Measurements from ENCODE around the gene VRK2. TPM values are rescaled to one million over a fixed set of nuclear protein-coding genes. Genes with fewer than 3 reads are reported as not detected.
"Not testable (repeated sequence)": the region's sequence is repeated elsewhere in the genome, so short reads cannot be mapped to it uniquely, and the experiment has no call there.

VRK2 gene
- total and polyA plus RNA-seq, 4 donors, result 10.1 to 22.3 (median 16.5) TPM

DNA sequence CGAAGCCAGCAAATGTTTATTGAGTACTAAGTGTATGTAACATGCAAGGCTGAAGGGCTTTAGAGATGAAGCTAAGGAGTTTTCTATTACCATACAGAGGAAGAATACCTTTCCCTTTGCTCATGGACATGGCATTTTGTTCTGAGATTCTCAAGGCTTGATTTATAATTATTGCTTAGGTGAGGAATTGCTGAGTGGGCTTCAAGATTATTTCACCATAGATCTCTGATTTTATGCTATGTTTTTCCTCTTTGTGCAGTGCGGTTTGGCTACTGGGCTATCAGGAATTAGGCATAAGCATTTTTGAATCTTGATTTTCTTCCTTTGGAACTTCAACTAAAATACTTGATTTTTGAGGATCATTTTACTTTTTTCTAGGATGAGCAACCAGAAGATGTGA lies 42.5 kb downstream of the VRK2 start:
- H3K9me3 ChIP-seq (ENCODE audit: control insufficient read depth, low read length), result no peaks in the 10 kb centered on the region
- H3K27me3 ChIP-seq (ENCODE audit: control insufficient read depth in 1 of 2, insufficient read depth in 2 of 2, low read length in 1 of 2), result no peaks in the 10 kb centered on the region
- 85 to 89% methylated on average over 2 of the region's 2 CpGs for WGBS, 2 donors
- DNase-seq (no peak), ATAC-seq (ENCODE audit: low FRiP score) (no peak)
- H3K4me1 ChIP-seq (ENCODE audit: control insufficient read depth in 1 of 2, insufficient read depth in 2 of 2, low read length in 2 of 2), result no peaks in the 10 kb centered on the region
- no peaks in the 10 kb centered on the region for H3K36me3 ChIP-seq (ENCODE audit: control insufficient read depth in 1 of 2, insufficient read depth in 2 of 2, low read length in 1 of 2)
- no peak overlapping the region for H3K4me3 ChIP-seq (ENCODE audit: low read length in 2 of 2)
- no peak overlapping the region for H3K27ac ChIP-seq (ENCODE audit: low read depth in 1 of 2, low read length in 2 of 2)
- intact Hi-C loops (cut with DNase I), result no loop called here

DNA sequence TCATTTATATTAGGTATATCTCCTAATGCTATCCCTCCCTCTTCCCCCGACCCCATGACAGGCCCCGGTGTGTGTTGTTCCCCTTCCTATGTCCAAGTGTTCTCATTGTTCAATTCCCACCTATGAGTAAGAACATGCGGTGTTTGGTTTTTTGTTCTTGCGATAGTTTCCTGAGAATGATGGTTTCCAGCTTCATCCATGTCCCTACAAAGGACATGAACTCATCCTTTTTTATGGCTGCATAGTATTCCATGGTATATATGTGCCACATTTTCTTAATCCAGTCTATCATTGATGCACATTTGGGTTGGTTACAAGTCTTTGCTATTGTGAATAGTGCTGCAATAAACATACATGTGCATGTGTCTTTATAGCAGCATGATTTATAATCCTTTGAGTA lies 46.2 kb downstream of the VRK2 start:
- DNase-seq; H3K4me1 ChIP-seq (ENCODE audit: control insufficient read depth in 1 of 2, insufficient read depth in 2 of 2, low read length in 2 of 2); H3K27ac ChIP-seq (ENCODE audit: low read depth in 1 of 2, low read length in 2 of 2); H3K4me3 ChIP-seq (ENCODE audit: low read length in 2 of 2); H3K27me3 ChIP-seq (ENCODE audit: control insufficient read depth in 1 of 2, insufficient read depth in 2 of 2, low read length in 1 of 2); H3K9me3 ChIP-seq (ENCODE audit: control insufficient read depth, low read length); H3K36me3 ChIP-seq (ENCODE audit: control insufficient read depth in 1 of 2, insufficient read depth in 2 of 2, low read length in 1 of 2); ATAC-seq (ENCODE audit: low FRiP score); intact Hi-C loops (cut with DNase I): not testable (repeated sequence)
- WGBS, 2 donors, result 97 to 98% methylated on average over 4 of the region's 4 CpGs

DNA sequence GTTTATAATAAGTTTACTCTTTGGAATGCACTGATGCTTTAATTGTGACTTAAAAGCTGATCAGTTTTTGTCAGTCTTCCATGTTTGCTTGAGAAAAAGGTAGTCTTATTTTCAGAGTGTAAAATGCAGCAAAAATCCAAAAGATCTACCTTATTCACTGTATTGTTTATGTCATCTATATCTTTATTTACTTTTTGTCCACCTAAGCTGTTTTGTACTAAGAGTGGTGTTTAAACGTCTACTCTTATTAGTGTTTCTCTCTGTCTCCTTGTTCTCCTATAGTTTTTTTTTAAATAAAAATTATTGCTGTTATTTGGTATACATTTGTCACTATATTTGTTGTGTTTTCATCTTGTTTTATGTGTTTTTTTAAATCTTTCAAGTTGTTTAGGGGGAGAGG lies 50.4 kb downstream of the VRK2 start:
- 85 to 89% methylated on average over 1 of the region's 1 CpG for WGBS, 2 donors

DNA sequence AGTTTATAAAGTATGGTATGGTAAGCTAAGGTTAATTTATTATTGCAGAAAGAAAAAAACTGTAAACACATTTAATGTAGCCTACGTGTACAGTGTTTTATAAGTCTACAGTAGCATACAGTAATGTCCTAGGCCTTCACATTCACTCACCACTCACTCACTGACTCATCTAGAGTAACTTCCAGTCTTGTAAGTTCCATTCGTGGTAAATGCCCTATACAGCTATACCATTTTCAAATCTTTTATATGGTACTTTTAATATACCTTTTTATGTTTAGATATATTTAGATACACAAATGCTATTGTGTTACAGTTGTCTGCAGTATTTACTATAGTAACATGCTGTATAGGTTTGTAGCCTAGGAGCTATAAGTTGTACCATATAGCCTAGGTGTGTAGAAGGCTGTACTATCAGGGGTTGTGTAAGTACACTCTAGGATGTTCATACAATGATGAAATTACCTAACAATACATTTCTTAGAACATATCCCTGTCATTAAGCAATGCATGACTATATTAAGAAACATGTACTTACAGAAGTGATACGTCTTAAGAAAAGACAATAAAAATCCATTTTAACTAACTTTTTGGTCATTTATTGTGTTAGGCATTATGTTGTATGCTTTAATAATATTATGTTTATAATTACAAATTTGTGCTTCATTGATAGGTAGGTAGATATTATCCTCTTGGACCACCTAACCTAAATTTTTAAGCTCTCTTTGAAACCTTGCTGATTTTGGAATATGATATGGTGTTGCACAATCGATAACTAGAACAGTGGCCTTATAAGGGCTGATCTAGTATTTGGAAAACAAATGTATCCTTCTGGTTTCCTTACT lies 51.9 kb downstream of the VRK2 start:
- Histone ChIP-seq H3K27me3 (ENCODE audit: control insufficient read depth in 1 of 2, insufficient read depth in 2 of 2, low read length in 1 of 2) (no peaks in the 10 kb centered on the region), H3K9me3 (ENCODE audit: control insufficient read depth, low read length) (no peaks in the 10 kb centered on the region), H3K36me3 (ENCODE audit: control insufficient read depth in 1 of 2, insufficient read depth in 2 of 2, low read length in 1 of 2) (no peaks in the 10 kb centered on the region), H3K4me1 (ENCODE audit: control insufficient read depth in 1 of 2, insufficient read depth in 2 of 2, low read length in 2 of 2) (no peaks in the 10 kb centered on the region), H3K4me3 (ENCODE audit: low read length in 2 of 2) (no peak overlapping the region), H3K27ac (ENCODE audit: low read depth in 1 of 2, low read length in 2 of 2) (no peak overlapping the region)
- no peak for DNase-seq
- intact Hi-C loops (cut with DNase I), result no loop called here
- WGBS, 2 donors, result 92 to 94% methylated on average over 4 of the region's 4 CpGs
- ATAC-seq (ENCODE audit: low FRiP score), result no peak

More for the DNA sequence above, 50.4 kb downstream of the VRK2 start:
- Histone ChIP-seq H3K27ac (ENCODE audit: low read depth in 1 of 2, low read length in 2 of 2) (no peak overlapping the region), H3K4me1 (ENCODE audit: control insufficient read depth in 1 of 2, insufficient read depth in 2 of 2, low read length in 2 of 2) (no peaks in the 10 kb centered on the region), H3K36me3 (ENCODE audit: control insufficient read depth in 1 of 2, insufficient read depth in 2 of 2, low read length in 1 of 2) (no peaks in the 10 kb centered on the region), H3K27me3 (ENCODE audit: control insufficient read depth in 1 of 2, insufficient read depth in 2 of 2, low read length in 1 of 2) (no peaks in the 10 kb centered on the region), H3K9me3 (ENCODE audit: control insufficient read depth, low read length) (no peaks in the 10 kb centered on the region), H3K4me3 (ENCODE audit: low read length in 2 of 2) (no peak overlapping the region)
- DNase-seq (no peak), ATAC-seq (ENCODE audit: low FRiP score) (no peak)
- intact Hi-C loops (cut with DNase I), result no loop called here

DNA sequence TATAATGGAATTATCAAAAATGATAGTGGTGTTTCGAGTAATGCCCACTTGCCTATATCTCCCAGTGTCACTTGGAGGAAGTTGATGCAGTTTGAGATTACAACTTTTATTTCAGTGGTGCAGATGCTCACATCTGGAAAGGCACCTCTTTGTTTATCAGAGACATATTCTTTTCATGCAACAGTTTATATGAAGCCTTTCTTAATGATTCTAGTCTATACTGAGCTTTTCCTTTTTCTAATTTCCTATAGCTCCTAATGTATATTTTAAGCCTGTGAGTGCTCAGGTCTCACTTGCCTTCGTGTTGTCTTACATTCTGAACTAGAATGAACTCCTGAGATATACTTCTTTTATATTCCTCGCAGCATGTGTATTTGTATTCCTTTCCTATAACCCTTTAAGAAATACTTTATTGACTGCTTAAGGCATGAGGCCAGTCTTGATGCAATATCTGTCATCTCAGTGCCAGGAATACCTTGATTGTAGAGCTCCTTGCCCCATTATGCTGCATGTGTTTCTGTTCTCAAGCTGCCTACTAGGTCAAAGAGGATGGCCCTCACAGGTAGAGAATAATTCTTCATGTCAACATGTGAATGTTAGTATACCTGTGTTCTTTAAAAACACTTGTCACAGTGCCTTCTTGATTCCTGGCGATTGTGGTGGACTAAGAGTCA lies 52.6 kb downstream of the VRK2 start:
- Histone ChIP-seq H3K4me3 (ENCODE audit: low read length in 2 of 2) (no peak overlapping the region), H3K27me3 (ENCODE audit: control insufficient read depth in 1 of 2, insufficient read depth in 2 of 2, low read length in 1 of 2) (no peaks in the 10 kb centered on the region), H3K36me3 (ENCODE audit: control insufficient read depth in 1 of 2, insufficient read depth in 2 of 2, low read length in 1 of 2) (no peaks in the 10 kb centered on the region), H3K9me3 (ENCODE audit: control insufficient read depth, low read length) (no peaks in the 10 kb centered on the region), H3K4me1 (ENCODE audit: control insufficient read depth in 1 of 2, insufficient read depth in 2 of 2, low read length in 2 of 2) (no peaks in the 10 kb centered on the region), H3K27ac (ENCODE audit: low read depth in 1 of 2, low read length in 2 of 2) (no peak overlapping the region)
- WGBS, 2 donors, result 93 to 94% methylated on average over 4 of the region's 4 CpGs
- intact Hi-C loops (cut with DNase I), result no loop called here
- ATAC-seq (ENCODE audit: low FRiP score), result no peak
- DNase-seq, result no peak

DNA sequence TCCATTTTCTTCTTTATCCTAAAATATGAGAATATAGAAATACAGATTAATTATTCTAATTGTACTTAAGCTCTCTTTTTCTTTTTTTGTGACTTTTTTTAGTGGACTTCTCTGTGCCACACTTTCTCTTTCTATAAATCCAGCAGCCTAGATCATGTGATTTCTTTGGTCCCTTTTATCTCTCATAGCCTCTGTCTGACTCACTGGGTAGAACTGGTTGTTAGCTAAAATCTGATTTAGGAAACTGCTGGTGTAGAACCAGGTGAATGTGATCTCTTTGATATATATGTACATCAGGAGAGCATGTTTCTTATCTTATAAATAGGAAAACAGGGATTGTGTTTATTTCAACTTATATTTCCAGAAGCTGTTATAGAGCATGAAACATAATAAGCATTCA lies 54.9 kb downstream of the VRK2 start:
- Histone ChIP-seq H3K27me3 (ENCODE audit: control insufficient read depth in 1 of 2, insufficient read depth in 2 of 2, low read length in 1 of 2) (no peaks in the 10 kb centered on the region), H3K27ac (ENCODE audit: low read depth in 1 of 2, low read length in 2 of 2) (no peak overlapping the region), H3K4me1 (ENCODE audit: control insufficient read depth in 1 of 2, insufficient read depth in 2 of 2, low read length in 2 of 2) (no peaks in the 10 kb centered on the region), H3K9me3 (ENCODE audit: control insufficient read depth, low read length) (no peaks in the 10 kb centered on the region), H3K4me3 (ENCODE audit: low read length in 2 of 2) (no peak overlapping the region), H3K36me3 (ENCODE audit: control insufficient read depth in 1 of 2, insufficient read depth in 2 of 2, low read length in 1 of 2) (no peaks in the 10 kb centered on the region)
- ATAC-seq (ENCODE audit: low FRiP score), result no peak
- intact Hi-C loops (cut with DNase I), result no loop called here
- DNase-seq, result no peak

DNA sequence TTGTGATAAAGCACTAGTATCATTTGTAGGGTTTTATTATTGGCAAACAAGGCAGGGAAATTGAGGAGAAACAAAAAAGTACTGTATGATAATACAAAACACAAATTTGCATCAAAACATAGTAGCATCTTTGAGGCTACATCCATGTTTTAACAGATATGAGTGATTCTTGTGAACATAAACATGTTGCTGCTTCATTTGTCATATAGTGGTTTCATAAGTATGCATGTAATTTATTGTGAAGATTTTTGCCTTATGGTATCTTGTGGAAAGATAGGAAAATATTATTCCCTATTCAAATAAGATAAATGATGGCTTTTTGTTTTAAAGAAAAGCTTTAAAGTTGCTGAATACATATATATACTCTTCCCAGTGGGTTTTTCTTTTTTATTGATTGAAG lies 60.3 kb downstream of the VRK2 start:
- Histone ChIP-seq H3K4me3 (ENCODE audit: low read length in 2 of 2) (no peak overlapping the region), H3K27ac (ENCODE audit: low read depth in 1 of 2, low read length in 2 of 2) (no peak overlapping the region), H3K27me3 (ENCODE audit: control insufficient read depth in 1 of 2, insufficient read depth in 2 of 2, low read length in 1 of 2) (no peaks in the 10 kb centered on the region), H3K4me1 (ENCODE audit: control insufficient read depth in 1 of 2, insufficient read depth in 2 of 2, low read length in 2 of 2) (no peaks in the 10 kb centered on the region), H3K36me3 (ENCODE audit: control insufficient read depth in 1 of 2, insufficient read depth in 2 of 2, low read length in 1 of 2) (no peaks in the 10 kb centered on the region), H3K9me3 (ENCODE audit: control insufficient read depth, low read length) (no peaks in the 10 kb centered on the region)
- intact Hi-C loops (cut with DNase I), result no loop called here
- DNase-seq, result no peak
- ATAC-seq (ENCODE audit: low FRiP score), result no peak

DNA sequence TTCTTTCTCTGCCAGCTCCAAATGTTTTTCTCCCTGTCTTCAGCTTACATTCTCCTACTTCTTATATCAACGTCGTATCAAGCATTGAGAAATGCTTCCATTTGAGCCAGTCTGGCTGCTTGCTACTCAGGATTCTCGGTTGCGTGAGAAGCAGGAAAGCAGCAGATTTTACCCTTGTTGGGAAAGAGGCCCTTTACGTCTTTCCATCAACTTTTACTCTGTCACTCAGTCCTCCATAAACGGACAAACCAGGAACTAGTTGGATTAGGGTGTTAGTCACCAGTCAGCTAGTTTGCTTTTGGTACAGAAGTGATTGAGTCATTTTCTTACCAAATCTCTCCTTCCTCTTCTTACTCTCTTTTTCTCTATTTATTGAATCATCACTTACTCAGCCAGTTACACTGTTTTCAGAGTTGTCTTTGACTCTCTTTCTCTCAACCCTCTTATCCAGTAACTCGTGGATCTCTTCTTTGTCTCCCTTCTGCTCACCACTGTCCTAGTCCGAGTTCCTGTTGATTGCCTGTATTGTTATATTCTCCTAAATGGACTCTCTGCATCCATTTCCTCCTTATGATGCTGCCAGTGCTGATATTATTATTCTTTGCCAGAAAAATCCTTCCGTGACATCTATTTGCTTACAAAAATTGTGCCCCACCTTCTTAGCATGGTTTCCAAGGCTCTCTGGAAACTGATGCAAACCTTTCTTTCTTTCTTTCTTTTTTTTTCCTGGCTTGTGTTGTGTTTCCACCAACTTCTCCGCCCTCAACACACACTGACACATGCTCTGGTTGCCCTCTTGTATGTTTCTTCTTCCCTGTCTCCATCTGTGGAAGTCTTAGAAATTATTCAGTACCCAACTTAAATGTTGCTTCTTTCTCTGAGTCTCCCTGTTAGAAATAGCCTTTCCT lies 61.5 kb downstream of the VRK2 start:
- ATAC-seq (ENCODE audit: low FRiP score), result peak; percentile 59
- Histone ChIP-seq H3K36me3 (ENCODE audit: control insufficient read depth in 1 of 2, insufficient read depth in 2 of 2, low read length in 1 of 2) (no peaks in the 10 kb centered on the region), H3K4me3 (ENCODE audit: low read length in 2 of 2) (no peak overlapping the region), H3K4me1 (ENCODE audit: control insufficient read depth in 1 of 2, insufficient read depth in 2 of 2, low read length in 2 of 2) (no peaks in the 10 kb centered on the region), H3K9me3 (ENCODE audit: control insufficient read depth, low read length) (no peaks in the 10 kb centered on the region), H3K27ac (ENCODE audit: low read depth in 1 of 2, low read length in 2 of 2) (no peak overlapping the region), H3K27me3 (ENCODE audit: control insufficient read depth in 1 of 2, insufficient read depth in 2 of 2, low read length in 1 of 2) (no peaks in the 10 kb centered on the region)
- 73% methylated on average over 10 of the region's 10 CpGs for WGBS, 2 donors
- no peak for DNase-seq
- intact Hi-C loops (cut with DNase I), result no loop called here

All from aorta (tissue), 5 donors.